UCSD-AML1 (cell line): ENCODE data around the gene DYNLRB1.
"Not testable (repeated sequence)": the region's sequence is repeated elsewhere in the genome, so short reads cannot be mapped to it uniquely, and the experiment has no call there.

Source experiments
- DNase-seq: peaks from one replicate; lab custom pipeline; 2025; ENCODE audit not compliant: unreplicated experiment; lab: John Stamatoyannopoulos, UW

The DYNLRB1 gene

DNA sequence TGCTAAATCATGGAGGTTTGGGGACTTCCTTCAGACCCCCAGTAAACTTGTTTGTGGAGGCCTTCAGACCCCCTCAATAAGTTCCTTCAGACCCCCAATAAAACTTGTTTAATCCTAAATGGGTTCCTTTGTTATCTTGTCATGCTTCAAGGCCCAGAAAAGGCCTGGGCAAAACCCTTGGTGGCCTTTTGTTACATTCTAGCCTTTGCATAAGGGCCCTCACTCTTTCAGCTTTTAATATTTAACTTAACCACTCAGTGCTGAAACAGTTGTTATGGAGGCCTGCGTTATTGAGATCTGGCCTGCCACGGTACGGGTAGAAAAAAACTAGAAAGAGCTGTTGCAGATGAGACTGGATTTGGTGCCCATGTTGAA is 4.3 kb upstream of the DYNLRB1 start:
- no peak for DNase-seq

DNA sequence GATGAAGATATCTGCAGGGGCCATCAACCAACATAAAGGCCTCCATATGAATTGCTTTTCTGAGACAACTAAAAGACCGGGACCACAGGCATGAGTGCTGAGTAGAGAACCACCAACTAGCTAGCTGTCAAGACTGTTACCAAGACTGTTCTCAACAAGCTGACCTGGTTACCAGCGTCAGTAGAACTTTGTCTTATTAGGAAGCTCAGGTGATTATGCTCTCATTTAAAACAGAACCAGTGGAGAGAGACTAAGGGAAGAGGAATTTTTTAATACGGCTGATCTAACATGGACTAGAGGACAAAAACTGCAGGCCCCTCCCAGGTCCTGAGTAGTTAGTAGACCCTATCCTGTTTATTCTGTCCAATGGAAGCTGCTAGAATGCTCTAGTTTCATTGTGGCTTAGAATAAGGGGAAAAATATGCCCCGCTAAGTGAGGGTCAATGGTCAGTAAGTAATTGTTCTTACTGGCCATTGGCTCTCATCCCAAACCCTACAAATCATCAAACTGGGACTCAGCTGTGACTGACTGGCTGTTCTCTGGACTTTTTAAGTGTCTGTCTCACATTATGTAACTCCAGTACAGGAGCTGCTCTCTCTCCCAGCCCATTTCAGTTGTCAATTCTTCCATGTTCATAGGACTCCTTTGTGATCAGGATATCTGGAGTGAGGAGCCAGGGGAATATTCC is 3.8 kb upstream of the DYNLRB1 start:
- no peak for DNase-seq

DNA sequence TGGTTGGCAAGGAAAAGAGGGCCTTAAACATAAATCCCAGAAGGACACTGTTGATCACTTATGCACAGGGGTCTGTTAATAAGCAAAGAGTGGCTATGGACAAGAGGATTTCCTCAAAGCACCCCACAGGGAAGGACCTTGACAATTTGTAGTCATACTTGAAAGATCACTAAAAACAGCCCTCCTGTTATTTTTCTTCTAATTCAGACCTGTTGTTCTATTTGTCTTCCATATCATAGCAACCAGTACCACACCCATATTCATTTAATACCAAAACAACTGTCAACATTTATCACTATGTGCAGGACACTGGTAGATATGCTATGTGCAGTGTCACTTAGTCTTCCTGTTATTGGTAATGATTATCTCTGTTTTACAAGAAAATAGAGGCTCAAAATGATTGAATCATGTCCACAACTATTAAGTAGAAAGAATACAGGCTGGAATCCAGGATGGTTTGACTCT is 3.2 kb upstream of the DYNLRB1 start:
- no peak for DNase-seq

DNA sequence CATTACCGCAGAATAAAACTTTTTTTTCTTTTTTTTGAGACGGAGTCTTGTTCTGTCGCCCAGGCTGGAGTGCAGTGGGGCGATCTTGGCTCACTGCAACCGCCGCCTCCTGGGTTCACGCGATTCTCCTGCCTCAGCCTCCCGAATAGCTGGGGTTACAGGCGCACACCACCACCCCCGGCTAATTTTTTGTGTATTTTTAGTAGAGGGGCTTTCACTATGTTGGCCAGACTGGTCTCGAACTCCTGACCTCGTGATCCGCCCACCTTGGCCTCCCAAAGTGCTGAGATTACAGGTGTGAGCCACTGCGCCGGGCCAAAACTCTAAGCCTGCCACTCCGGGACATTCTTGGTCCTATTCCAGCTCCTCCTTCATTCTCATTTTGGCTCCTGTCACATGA is 2.2 kb upstream of the DYNLRB1 start:
- not testable (repeated sequence) for DNase-seq

DNA sequence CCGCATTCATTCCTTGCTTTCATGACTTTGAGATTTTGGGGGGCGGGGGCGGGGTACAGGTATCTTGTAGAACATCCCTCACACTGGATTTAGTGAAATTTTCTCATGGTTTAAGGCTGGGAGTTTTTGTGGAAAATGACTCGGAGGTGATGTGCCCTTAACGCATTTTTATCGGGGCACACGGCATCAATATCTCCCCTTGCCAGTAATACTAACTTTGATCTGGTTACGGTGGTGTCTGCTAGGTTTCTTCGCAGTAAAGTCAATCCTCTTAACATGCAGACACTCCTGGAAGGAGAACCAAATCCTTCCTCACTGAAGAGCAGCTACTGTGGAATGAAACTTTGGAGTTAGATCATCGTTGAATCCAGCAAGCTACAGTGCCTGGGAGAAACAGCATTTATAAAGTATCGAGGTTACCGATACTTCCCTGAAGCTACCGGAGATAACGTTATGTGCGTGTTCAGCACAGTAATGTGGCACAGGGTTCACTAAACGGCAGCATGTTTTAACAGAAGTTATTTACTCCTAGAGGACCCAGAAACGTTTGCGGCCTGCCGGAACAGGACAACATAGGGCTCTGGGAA is 1.2 kb upstream of the DYNLRB1 start:
- no peak for DNase-seq

DNA sequence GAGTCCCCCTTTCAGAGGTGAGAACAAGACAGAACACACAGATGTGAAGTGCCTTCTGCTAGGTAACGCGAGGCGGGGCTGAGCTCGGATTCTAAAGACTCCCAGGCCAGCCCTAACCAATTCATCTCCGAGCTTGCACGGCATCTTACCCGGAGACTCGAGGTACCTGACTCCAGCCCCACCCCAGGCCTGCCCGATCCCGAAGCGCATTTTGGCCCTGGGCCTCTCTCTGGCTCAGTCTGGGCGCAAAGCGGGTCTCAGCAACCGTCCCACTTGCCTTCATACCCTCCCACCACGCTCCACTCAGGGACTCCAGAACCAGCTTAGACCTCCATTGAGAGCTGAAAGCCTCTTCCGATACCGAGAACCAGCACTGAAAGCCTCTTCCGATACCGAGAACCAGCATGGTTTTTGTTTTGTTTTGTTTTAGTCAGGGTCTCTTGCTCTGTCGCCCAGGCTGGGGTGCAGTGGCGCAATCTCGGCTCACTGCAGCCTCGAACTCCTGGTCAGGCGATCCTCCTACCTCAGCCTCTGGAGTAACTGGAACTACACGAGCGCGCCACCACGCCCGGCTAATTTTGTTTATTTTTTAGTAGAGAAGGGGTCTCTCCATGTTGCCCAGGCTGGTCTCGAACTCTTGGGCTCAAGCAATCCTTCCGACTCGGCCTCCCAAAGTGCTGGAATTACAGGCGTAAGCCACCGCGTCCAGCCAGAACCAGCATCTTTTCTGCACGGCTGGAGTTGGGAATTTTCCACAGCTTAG is 557 bp upstream of the DYNLRB1 start:
- peak; percentile 70 for DNase-seq

DNA sequence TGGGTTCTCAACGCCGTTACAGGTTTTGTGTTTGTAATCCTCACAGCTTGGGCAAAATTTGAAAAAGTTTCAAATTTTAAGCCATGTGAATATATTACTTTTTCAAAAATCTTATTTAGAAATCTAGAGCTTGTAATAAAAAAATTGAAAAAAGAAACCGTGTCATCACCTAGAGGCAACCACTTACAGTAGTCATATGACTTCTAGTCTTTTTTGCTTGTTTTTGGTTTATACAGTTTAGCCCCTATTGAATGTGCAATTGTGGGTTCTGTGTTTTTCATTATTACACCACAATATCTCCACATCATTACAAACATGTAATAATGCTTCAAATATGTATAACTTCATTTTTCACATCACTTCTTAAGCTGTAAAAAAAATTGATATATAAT is 888 bp downstream of the DYNLRB1 start:
- no peak for DNase-seq

DNA sequence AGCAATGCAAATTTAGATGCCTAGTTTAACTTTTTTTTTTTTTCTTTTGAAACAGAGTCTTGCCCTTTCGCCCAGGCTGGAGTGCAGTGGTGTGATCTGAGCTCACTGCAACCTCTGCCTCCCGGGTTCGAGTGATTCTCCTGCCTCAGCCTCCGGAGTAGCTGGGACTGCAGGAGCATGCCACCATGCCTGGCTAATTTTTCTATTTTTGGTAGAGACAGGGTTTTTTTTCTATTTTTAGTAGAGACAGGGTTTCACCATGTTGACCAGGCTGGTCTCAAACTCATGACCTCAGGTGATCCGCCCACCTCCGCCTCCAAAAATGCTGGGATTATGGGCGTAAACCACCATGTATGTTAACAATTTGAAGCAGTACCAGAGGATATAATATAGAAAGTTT is 2.6 kb downstream of the DYNLRB1 start:
- not testable (repeated sequence) for DNase-seq

DNA sequence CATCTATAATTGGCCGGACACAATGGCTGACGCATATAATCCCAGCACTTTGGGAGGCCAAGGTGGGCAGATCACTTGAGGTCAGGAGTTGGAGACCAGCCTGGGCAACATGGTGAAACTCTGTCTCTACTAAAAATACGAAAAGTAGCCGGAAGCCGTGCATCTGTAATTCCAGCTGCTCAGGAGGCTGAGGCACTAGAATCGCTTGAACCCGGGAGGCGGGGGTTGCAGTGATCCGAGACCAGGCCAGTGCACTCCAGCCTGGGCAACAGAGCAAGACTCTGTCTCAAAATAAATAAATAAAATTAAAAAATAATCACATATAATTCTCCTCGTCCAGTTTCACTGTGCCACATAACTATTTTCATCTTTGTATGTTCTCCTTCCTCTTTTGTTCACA is 3.6 kb downstream of the DYNLRB1 start:
- not testable (repeated sequence) for DNase-seq

DNA sequence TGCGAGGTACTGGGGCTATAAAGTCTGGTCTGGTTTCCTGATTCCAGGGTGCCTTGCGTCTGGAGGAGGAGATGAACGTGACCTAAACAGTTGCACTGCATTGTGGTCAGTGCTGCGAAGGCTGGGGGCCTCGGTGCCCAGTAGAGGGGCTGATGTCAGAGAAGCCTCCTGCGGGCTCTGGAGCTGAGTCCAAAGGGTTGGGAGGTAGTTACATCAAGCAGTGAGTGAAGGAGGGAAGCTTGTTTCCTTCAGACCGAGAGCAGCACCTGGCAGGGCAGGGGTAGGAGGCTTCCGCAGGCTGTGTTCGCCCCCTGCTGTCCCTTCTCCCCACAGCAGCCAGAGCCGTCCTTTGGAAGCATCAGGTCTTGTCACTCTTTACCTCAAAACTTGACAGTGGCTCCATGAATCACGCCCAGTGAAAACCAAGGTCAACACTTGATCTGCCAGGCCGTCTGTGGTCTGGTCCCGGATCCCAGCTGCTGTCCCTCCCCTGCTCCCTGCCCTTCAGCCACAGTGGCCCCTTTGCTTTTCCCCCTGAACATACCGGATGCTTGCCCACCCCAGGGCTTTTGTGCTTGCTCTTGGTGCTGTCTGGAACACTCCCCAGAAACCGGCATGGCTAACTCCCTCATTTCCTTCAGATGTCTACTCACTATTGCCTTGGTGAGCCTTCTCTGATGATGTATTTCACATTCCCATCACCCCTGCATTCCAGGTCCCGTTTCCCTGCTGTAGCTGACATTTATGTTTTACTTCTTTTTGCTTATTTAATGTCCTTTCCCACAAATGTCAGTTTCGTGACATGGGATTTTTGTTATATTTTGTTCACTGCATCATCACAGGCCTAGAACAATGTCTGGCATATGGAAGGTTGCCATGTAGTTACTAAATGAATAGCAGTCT is 7.0 kb downstream of the DYNLRB1 start:
- DNase-seq, result peak; percentile 46

DNA sequence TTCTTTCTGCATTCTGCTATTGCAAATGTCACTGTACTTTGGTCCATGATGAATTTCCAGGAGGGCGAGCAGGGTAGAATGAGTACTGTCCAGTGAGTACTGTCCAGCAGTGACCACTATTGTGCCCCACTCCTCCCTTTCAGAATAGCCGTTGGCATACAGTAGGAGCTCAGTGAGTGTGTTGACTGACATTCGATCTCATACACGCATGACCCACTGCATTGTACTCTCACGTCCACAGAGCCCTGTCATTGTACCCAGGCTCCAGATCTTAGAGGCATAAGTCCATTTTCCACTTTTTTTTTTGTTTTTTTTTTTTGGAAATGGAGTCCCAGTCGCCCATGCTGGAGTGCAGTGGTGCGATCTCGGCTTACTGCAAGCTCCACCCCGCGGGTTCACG is 8.2 kb downstream of the DYNLRB1 start:
- no peak for DNase-seq

DNA sequence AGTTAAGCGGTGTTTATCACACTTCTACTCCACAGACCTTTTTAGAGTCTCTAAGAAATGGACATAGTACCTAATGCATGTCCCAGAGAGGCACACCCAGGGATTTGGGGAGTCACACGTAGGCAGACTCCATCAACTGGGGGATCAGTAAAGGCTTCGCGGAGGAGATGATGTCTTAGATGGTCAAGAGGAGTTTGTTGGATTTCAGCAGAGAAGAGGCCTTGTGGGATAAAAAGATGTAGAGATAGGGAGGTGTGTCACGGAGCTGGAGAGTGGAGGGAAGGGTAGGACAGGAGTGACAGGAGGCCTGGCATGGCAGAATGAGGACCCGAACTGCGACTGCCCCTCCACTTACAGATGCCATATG is 9.1 kb downstream of the DYNLRB1 start:
- no peak for DNase-seq

DNA sequence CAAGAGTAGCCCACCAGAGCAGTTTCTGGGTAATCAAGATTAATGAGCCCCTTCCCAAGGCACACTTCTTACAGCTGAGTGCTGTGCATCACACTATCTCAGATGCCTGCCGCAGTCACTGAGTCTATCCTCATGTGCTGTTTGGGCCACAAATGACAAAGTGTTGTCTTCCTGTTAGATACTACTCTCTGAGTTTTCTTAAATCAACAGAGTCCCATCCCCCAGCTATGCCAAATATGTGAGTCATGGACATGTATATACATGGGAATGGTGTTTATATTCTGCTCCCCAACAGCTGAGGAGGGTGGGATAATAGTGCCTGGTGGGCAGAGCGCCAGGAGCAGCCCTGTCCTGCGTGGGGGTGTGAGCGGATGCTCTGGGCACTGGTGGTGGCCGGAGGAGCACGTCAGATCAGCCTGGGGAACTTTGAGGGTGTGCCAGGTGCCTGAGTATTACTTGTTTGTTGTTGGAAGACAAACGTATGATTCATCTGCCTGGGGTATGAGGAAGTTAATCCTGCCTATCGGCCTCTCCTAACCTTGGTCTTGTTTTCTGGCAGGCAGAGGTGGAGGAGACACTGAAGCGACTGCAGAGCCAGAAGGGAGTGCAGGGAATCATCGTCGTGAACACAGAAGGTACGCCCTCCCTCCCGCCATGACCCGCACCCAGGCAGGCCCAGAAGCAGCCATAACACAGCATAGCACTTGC is 9.6 kb downstream of the DYNLRB1 start:
- DNase-seq, result no peak

DNA sequence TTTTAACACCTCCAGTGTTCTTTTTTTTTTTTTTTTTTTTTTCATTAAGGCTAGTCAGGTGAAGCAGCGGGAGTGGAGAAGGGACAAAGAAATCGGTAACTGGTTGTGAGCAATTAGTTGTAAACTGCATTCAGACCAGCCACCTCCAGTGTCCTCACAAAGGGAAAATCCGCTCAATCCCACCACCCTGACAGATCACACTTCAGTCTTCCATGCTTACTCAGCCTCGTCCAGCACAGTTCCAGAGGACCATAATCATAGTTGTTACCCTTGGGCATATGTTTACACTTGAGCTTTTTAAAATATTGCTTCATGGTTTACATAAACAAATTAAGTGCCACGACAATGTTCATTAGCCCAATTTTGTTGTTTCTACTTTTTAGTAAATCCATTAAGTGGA is 10.2 kb downstream of the DYNLRB1 start:
- no peak for DNase-seq

DNA sequence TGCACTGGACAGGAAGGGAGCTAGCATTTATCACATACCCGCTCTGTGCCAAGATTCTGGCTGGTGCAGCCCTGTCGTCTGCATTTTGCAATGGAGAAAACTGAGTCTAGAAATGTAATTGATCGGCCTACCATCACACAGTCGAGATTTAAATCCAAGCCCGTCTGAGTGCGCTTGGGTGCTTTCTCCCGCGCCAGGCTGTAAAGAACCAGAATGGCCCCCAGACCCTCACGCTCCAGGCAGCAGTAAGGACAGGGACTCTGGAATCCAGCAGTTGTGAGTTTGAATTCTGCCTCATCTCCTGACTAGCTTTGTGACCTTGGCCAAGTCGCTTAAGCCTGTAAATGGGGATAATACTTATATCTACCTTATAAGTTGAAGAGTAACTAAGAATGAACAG is 10.8 kb downstream of the DYNLRB1 start:
- DNase-seq, result no peak

DNA sequence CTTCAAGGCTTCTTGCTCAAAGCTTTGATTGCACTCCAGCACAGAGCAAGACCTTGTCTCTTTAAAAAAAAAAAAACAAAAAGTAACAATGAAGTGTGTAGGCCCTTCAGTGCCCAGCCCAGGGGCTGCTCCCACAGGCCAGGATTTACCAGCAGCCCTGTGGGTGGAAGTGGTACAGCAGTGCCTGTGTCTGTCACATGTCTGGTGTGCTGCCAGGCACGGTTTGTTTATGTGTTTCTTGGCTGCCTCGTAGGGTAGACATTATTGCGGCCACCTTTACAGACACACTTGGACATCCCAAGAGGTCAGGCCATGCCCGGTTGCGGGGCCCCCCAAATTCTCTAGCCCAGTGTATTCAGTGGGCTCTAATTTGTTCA is 12.7 kb downstream of the DYNLRB1 start:
- no peak for DNase-seq

DNA sequence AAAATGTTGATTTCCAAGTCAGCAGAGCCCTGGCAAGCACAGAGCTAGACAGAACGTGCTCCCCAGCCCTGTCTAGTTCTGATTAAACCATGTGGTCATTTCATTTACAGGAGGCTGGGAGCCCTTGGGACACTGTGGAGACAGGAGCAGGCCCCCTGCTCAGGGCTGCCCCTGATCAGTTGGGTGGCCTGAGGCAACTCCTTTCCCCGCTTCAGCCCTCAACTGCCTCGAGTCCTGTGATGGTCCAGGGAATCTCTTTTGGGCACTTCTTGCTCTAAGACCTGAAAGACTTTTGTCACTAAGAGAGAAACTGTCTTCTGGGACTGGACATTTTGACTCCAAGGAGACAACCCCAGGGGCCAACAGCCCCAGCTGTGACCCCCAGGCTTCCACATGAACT is 13.5 kb downstream of the DYNLRB1 start:
- DNase-seq, result no peak

DNA sequence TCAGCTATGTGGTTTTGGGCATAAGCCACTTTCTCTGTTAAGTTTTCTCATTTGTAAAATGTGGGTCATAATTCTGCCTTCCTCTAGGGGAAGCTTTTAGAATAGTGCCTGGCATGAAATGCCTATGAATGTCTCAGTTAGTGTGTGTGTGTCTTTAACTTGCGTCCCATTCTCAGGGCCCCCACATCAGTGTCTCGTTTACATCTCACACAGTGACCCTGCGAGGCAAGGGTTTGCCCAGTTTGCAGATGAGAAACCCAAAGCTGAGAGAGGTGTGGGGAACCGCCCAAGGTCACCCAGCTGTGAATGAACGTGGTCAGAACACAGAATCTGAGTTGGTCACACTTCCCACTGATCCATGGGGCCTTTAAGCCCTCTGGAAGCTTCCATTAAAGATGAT is 14.1 kb downstream of the DYNLRB1 start:
- no peak for DNase-seq

DNA sequence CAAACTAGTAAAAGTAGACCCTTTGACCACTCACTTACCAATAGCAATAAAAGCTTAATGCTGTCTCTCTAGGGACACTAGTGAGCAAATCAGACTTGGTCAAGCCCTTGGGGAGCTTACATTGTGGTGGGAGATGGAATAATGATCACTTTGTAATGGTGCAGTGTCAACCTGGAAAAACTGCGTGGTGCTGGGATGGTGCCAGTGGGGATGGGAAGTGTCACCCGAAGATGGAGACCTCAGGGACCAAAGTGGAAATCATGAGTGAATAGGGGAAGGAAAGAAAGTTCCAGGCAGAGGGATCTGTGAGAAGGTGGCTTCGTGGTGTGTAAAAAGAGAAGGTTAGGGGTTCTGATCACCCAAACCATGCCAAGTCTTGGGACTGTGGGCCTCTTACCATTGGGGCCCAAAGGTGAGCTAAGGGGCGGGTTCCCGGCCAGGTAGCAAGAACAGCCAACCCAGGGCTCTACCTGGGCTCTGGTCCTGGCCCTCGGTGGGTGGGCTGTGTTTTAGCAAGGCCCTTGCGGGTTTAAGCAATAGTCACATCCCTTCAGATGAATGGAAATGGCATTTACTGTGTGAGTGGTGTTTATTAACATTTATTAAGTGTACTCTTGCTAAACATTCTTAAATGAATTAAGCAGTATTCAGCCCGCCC is 15.5 kb downstream of the DYNLRB1 start:
- no peak for DNase-seq

DNA sequence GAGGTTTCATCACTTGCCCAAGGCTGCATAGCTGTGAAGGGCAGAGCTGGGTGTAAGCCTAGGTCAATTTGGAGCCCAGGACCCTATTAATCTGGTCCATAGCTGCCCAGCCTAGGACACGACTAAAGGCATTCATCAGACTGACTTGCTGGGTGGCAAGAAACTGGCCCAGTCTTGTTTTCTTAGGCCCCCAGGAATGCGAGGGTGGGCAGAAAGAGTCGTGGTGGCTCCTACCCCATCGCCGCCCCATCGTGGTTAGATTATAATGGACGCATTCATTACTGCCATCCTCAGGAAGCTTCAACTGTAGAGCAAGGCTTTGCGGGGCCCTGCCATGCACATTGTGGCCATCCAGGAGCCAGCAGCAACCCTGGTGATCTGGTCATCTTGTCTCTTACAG is 16.1 kb downstream of the DYNLRB1 start:
- no peak for DNase-seq
